Measurements from ENCODE around the gene KCNN1. TPM values are rescaled to one million over a fixed set of nuclear protein-coding genes. Genes with fewer than 3 reads are reported as not detected.
A peak's percentile ranks its signal among the peaks of the same experiment; 100 is the strongest.

Gene KCNN1
- total and polyA plus RNA-seq, 9 of the 15 experiments (the other 6 are each of a cell fraction or from before 2014, with no cell fraction given) = 0.01 to 6.2 (median 0.72) TPM

GRCh38 chr19:17996826-17997316, 30.0 kb downstream of the KCNN1 start (continued):
- TF ChIP-seq, protein P1, sequence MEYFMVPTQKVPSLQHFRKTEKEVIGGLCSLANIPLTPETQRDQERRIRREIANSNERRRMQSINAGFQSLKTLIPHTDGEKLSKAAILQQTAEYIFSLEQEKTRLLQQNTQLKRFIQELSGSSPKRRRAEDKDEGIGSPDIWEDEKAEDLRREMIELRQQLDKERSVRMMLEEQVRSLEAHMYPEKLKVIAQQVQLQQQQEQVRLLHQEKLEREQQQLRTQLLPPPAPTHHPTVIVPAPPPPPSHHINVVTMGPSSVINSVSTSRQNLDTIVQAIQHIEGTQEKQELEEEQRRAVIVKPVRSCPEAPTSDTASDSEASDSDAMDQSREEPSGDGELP (CRISPR knock-in tag; IDR thresholded peaks at IDR 0.05; ENCODE audit: borderline replicate concordance) = peak; percentile 94
- TF ChIP-seq RAD21 (CRISPR knock-in tag; conservative IDR thresholded peaks at IDR 0.05 in 1 of 2, IDR thresholded peaks at IDR 0.05 in 1 of 2) (peak; percentile 97 to 99), STAG1 (CRISPR knock-in tag; IDR thresholded peaks at IDR 0.05; ENCODE audit: borderline replicate concordance) (peak; percentile 96), ZBTB7A (IDR thresholded peaks at IDR 0.05; ENCODE audit: borderline replicate concordance, control insufficient read depth, low read depth, low read length) (no peak; the same call in 1 of the 2 replicates), TEAD4 (IDR thresholded peaks at IDR 0.05; ENCODE audit: low read length) (0 out of 2 replicates have a peak, but pooled peaks have one; percentile 13), TEAD4 (CRISPR knock-in tag; IDR thresholded peaks at IDR 0.05; ENCODE audit: borderline replicate concordance) (no peak), CTCF (IDR thresholded peaks at IDR 0.05 in 2 of 3, conservative IDR thresholded peaks at IDR 0.05 in 1 of 3; ENCODE audit: insufficient read depth in 2 of 3, low read depth in 1 of 3, low read length in 3 of 3) (peak; percentile 96 to 99 (median 98)), THRB (CRISPR knock-in tag; conservative IDR thresholded peaks at IDR 0.05) (no peak), FOXA1 (IDR thresholded peaks at IDR 0.05; ENCODE audit: borderline replicate concordance) (no peak), DEAF1 (CRISPR knock-in tag; IDR thresholded peaks at IDR 0.05) (peak; percentile 95), KDM2B (CRISPR knock-in tag; IDR thresholded peaks at IDR 0.05) (no peak), PML (IDR thresholded peaks at IDR 0.05; ENCODE audit: low read length) (no peak), ZNF121 (CRISPR knock-in tag; conservative IDR thresholded peaks at IDR 0.05) (no peak), XRCC5 (IDR thresholded peaks at IDR 0.05; ENCODE audit: low read depth, low read length) (peak; percentile 50; the same call in 1 of the 2 replicates), NEUROD1 (IDR thresholded peaks at IDR 0.05; ENCODE audit: borderline replicate concordance, low read depth, low read length, partially characterized antibody) (no peak), ZNF766 (CRISPR knock-in tag; conservative IDR thresholded peaks at IDR 0.05) (0 out of 2 replicates have a peak, but pooled peaks have one; percentile 28)
- TF ChIP-seq, protein P2, sequence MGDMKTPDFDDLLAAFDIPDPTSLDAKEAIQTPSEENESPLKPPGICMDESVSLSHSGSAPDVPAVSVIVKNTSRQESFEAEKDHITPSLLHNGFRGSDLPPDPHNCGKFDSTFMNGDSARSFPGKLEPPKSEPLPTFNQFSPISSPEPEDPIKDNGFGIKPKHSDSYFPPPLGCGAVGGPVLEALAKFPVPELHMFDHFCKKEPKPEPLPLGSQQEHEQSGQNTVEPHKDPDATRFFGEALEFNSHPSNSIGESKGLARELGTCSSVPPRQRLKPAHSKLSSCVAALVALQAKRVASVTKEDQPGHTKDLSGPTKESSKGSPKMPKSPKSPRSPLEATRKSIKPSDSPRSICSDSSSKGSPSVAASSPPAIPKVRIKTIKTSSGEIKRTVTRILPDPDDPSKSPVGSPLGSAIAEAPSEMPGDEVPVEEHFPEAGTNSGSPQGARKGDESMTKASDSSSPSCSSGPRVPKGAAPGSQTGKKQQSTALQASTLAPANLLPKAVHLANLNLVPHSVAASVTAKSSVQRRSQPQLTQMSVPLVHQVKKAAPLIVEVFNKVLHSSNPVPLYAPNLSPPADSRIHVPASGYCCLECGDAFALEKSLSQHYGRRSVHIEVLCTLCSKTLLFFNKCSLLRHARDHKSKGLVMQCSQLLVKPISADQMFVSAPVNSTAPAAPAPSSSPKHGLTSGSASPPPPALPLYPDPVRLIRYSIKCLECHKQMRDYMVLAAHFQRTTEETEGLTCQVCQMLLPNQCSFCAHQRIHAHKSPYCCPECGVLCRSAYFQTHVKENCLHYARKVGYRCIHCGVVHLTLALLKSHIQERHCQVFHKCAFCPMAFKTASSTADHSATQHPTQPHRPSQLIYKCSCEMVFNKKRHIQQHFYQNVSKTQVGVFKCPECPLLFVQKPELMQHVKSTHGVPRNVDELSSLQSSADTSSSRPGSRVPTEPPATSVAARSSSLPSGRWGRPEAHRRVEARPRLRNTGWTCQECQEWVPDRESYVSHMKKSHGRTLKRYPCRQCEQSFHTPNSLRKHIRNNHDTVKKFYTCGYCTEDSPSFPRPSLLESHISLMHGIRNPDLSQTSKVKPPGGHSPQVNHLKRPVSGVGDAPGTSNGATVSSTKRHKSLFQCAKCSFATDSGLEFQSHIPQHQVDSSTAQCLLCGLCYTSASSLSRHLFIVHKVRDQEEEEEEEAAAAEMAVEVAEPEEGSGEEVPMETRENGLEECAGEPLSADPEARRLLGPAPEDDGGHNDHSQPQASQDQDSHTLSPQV (IDR thresholded peaks at IDR 0.05) = no peak

Measured in K562 (cell line).